ENCODE results near the gene RBM17. TPM values are rescaled to one million over a fixed set of nuclear protein-coding genes. Genes with fewer than 3 reads are reported as not detected.

The RBM17 gene
- total and polyA plus RNA-seq, 2 of the 13 experiments (the other 11 are each of a cell fraction or from before 2014, with no cell fraction given): 30.7 to 77.5 TPM

DNA sequence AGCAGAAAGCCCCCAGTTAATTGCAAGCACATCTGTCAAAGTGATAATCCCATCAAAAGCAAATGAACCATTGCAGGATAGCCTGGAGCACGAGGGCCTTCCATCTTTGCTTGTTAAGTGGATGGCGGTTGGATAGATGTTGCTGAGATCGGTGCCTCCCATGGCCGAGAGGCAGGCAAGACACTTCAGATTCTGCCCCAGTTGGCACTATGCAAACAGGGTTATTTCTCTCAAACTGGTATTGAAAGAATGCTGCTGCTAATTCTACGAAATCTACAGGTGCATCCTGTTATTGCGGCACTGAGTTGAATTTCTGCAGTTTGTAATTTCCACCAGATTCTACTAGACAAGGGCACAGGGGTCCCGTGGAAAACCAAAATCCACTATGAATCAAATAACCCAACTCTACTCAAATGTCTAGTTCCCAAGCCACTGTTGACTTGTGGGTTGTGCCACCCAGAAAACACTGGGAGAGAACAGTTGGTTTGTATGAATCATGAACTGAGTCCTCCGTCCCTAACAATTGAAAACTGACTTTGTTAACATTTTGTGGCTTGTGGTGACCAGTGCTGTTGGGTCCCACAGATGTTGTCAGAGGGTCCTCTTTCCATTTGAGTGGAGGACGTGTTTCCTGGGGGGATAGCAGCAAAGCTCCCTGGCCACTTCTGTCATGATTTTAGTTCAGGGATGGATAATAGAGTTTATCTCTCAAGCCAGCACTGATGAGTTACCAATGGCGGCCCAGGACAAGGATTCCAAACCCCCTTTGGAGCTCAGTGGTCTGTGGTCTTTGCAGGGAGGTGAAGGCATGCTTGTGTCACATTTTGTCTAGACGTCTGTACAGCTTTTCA, 19.5 kb upstream of the RBM17 start (continued):
- no peak for TF ChIP-seq KMT2A (CRISPR knock-in tag; IDR thresholded peaks at IDR 0.05)
- TF ChIP-seq ZSCAN12 (CRISPR knock-in tag; IDR thresholded peaks at IDR 0.05): no peak
- TF ChIP-seq, protein P1, sequence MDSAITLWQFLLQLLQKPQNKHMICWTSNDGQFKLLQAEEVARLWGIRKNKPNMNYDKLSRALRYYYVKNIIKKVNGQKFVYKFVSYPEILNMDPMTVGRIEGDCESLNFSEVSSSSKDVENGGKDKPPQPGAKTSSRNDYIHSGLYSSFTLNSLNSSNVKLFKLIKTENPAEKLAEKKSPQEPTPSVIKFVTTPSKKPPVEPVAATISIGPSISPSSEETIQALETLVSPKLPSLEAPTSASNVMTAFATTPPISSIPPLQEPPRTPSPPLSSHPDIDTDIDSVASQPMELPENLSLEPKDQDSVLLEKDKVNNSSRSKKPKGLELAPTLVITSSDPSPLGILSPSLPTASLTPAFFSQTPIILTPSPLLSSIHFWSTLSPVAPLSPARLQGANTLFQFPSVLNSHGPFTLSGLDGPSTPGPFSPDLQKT (CRISPR knock-in tag; IDR thresholded peaks at IDR 0.05; ENCODE audit: borderline replicate concordance): no peak
- no peak for TF ChIP-seq GTF2F1 (IDR thresholded peaks at IDR 0.05; ENCODE audit: low read length)
- no peak for TF ChIP-seq KDM5B (CRISPR knock-in tag; IDR thresholded peaks at IDR 0.05; ENCODE audit: borderline replicate concordance)

DNA sequence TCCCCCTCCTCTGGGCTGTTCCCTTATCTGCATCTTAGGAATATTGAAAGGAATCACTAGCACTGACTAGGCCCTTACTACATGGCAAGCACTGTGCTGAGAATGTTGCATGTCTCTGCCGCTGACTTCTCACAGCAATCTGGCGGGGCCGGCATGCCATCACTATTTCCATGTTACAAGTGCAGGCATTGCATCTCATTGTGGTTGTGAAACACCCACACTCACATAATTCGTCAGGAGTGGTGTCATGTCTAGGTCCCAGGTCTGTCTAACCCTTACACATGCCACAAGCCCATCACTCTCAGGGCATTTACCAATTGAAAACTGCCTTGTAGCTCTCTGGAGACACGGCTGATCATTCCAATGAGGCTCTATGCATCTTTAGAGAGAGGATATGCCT, 18.2 kb upstream of the RBM17 start:
- intact Hi-C loops (cut with micrococcal nuclease; ENCODE audit: unreplicated experiment): no loop called here
- no peaks in the 10 kb centered on the region for H3K9me3 ChIP-seq (ENCODE audit: low read length)
- no peaks in the 10 kb centered on the region for H3K36me3 ChIP-seq (replicated peaks in 1 of 2; ENCODE audit: control insufficient read depth in 1 of 2, insufficient read depth in 2 of 2, low read length in 2 of 2)
- no peak overlapping the region for H3K4me3 ChIP-seq (replicated peaks in 1 of 3; ENCODE audit: insufficient read depth in 1 of 3, low read depth in 2 of 3, low read length in 3 of 3)
- no peak overlapping the region for H3K9ac ChIP-seq (ENCODE audit: insufficient read depth, low read depth, low read length)
- H3K4me2 ChIP-seq (ENCODE audit: low read depth, low read length): no peak overlapping the region
- no peaks in the 10 kb centered on the region for H3K4me1 ChIP-seq (ENCODE audit: insufficient read depth, low read length)
- in situ Hi-C loops (cut with HindIII; ENCODE audit: extremely low pct_ligation_motif_present, low pct_unique_long_range_greater_than_20kb): no loop called here
- BruUV-seq (replicated peaks): no TSS peak
- peaks cover 10 to 61% of the 10 kb centered on the region in 2 experiments; a peak in 4 of 5 replicates for H3K27me3 ChIP-seq (ENCODE audit: control insufficient read depth in 1 of 2, insufficient read depth in 2 of 2, low read length in 2 of 2)
- ChIA-PET CTCF (ENCODE audit: low intra/inter-chr PET ratio, low total read pairs) (no interaction called here), POLR2A (no interaction called here)
- FAIRE-seq (no peak), ATAC-seq (no peak), DNase-seq (ENCODE audit: low spot score) (no peak)
- no peak overlapping the region for H2AFZ ChIP-seq (ENCODE audit: low read length)
- no peak overlapping the region for H3K27ac ChIP-seq (ENCODE audit: extremely low read length, insufficient read depth, low read length)
- 47% methylated on average over 5 of the region's 5 CpGs for WGBS (ENCODE audit: low lambda C conversion rate)
- H3K79me2 ChIP-seq (ENCODE audit: insufficient read depth, low read length): no peaks in the 10 kb centered on the region
- TF ChIP-seq FOXO1 (CRISPR knock-in tag; IDR thresholded peaks at IDR 0.05): no peak
- TF ChIP-seq RXRB (CRISPR knock-in tag; IDR thresholded peaks at IDR 0.05; ENCODE audit: borderline replicate concordance): no peak
- no peak for TF ChIP-seq ZNF598 (CRISPR knock-in tag; IDR thresholded peaks at IDR 0.05; ENCODE audit: borderline replicate concordance)
- TF ChIP-seq REPIN1 (CRISPR knock-in tag; IDR thresholded peaks at IDR 0.05; ENCODE audit: borderline replicate concordance, low read depth): no peak
- no peak for TF ChIP-seq MTA1 (CRISPR knock-in tag; IDR thresholded peaks at IDR 0.05; ENCODE audit: borderline replicate concordance)
- TF ChIP-seq, protein P2, sequence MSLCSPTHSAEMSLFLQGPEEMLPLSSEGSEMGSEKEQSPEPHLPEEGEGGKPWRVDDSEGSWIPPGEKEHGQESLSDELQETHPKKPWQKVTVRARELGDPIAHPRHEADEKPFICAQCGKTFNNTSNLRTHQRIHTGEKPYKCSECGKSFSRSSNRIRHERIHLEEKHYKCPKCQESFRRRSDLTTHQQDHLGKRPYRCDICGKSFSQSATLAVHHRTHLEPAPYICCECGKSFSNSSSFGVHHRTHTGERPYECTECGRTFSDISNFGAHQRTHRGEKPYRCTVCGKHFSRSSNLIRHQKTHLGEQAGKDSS (CRISPR knock-in tag; IDR thresholded peaks at IDR 0.05; ENCODE audit: borderline replicate concordance, low read depth): no peak
- no peak for TF ChIP-seq SMAD1 (CRISPR knock-in tag; IDR thresholded peaks at IDR 0.05; ENCODE audit: borderline replicate concordance, low read depth)
- no peaks in the 10 kb centered on the region for H4K20me1 ChIP-seq (ENCODE audit: insufficient read depth, low read length)

All from HepG2 (cell line).